ELF-1 (cell line): ENCODE measurements around the gene COA8.

Experiments
- DNase-seq: peaks from one replicate; pipeline ENCODE4 v3.0.0-alpha.2; 2016; ENCODE audit warnings: low read depth, low spot score

Gene COA8, protein sequence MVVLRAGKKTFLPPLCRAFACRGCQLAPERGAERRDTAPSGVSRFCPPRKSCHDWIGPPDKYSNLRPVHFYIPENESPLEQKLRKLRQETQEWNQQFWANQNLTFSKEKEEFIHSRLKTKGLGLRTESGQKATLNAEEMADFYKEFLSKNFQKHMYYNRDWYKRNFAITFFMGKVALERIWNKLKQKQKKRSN

DNA sequence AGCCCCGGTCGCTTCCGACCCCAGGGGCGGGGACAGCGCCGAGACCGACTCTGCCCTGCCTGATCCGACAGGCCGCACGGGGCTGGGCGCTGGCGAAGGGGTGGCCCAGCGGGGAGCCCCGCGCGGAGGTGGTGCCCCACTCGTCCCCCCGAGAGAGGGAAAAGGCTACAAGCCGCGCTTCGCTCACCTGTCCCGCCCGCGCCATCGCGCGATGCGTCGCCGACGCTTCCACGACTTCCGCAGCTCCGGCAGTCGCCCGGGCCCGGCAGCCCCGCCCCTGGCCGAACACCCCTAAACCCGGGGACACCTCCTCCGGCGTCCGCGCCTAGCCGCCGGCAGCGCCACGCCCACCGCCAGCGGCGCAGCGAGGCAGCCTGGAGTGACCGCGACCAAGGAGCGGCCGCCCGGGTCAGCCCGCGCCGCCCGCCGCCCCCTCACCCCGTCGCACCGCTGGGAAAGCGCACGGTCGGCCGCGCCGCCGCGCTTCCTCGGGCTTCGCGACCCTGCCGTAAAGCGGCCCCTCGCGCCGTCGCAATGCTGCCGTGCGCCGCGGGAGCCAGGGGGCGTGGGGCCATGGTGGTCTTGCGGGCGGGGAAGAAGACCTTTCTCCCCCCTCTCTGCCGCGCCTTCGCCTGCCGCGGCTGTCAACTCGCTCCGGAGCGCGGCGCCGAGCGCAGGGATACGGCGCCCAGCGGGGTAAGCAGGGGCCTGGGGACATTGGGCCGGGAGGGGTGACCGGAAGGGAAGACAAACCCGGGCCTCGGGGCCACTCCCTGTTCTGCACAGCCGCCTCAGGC is at the start of gene COA8, which contains the start of gene BAG5:
COA8 (plus strand) TSS at position 532 of the 797 bp plus-strand sequence; CDS start at position 574, 42 bp downstream.
BAG5 (minus strand) TSS at position 229 of the 797 bp plus-strand sequence. CDS start 1,493 bp downstream, outside the sequence.
- DNase-seq, result peak; percentile 88

DNA sequence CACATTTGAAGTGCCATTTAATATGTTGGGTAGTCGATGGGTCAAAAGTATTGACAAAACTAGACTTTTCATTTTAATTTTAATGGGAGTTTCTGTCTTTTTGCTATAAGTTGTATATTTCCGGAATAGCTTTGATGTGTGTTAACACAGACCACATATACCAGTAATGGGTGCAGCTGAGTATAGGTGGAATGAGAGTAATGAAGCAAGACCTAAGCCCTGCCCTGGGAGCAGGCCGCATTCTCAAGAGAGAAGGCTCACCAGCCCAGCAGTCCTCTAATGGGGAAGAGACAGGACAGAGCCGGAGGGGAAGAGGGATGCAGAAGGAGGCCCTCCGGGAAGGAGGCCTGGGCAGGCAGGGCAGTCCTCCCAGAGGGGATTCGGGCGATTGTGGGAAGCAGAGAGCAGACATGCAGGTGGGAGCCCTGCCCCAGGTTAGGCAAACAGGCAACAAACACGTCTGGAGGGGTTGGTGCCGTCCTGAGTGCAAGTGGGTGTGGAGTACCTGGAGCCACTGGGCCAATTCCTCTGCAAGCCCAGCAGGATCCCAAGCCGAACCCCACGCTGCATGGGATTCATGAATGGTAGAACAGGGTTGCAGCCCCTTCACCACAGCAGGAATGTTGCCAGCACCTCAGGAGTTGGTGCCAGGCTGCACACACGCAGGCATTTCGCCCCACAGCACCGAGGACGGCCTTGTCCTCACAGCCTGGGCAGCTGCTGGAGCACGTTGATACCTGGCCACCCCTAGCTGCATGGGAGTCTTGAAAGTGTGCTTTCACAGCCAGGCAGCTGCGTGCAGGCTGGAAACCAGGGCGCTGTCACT is 48.0 kb upstream of the COA8 start:
- no peak for DNase-seq

DNA sequence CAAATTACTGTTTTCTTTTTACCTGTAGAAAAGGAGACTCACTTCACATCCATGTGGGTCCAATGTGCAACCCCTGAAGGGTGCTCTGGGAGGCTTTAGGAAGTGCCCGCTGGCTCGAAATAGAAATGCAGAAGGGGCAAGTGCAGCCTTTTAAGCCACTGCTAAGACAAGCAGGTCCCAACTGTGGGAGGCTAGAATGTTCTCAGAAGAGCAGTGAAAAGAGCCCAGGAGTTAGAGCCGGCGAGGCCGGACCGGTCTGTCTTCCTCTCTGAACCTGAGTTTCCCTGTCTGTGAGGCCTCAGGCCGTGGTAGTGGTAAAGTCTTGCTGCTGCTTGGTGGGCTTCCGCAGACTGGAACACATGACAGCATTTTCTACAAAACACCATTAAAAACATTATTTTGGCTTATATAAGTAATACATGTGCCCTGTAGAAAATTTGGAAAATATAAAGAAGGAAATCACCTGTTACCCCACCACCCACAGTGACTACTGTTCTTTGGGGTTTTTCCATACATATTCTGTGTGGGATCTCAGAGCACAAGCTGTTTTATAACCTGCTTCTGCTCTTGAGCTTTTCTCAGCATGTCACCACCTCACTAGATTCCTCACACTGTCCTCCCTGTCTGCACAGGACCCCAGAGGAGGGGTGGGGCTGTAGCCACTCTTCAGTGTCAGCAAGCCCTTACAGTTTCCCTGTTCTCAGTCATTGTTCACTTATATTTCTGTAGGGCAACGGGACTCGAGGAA is 46.2 kb upstream of the COA8 start:
- peak; percentile 44 for DNase-seq

DNA sequence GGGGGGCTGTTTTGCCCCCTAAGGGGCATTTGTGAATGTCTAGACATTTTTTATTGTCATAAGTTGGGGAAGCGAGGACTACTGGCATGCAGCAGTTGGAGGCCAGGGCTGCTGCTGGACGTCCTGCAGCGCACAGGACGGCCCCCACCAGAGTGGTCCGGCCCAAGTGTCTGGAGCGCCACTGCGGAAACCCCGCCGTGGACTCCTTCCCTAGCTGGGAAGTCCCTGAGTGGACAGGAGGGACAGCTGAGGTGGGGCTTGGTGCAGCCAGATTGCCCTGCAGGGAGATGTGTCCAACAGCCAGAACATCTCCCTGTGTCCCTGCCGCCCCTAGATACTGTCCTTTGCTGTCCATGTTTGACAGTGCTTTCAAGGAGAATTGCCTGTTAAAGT is 45.6 kb upstream of the COA8 start:
- no peak for DNase-seq

DNA sequence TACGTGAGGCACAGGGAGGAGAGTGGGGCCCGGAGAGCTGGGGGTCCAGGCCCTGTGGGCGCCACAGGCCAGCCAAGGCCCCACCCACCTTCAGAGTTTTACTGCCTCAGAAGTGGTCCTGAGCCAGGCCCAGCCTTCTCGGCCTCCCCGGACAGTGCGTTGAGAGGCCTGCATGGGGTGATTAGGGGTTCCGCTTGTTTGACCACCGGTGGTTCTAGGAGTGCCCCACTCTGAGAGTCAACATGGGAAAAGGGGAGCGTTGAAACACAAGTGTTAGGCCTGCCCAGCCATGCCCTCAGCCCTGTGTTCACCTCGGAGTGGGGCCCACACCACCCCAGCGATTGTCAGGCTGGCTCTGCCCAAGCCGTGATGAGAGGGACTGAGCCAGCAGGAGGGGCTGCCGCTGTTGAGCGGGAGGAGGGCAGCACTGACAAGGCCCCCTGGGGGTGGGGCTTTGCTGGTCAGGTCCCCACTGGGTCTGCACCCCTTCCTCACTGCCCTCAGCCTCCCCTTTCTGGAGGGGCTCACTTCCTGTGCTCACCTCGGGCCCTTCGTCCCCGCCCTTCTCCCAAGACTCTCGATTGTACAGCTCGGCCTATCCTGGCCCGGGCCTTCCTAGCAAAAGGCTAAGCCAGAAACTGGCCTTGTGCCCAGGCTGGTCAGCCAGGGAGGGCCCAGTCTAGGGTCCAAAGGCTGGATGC is 44.9 kb upstream of the COA8 start:
- no peak for DNase-seq

DNA sequence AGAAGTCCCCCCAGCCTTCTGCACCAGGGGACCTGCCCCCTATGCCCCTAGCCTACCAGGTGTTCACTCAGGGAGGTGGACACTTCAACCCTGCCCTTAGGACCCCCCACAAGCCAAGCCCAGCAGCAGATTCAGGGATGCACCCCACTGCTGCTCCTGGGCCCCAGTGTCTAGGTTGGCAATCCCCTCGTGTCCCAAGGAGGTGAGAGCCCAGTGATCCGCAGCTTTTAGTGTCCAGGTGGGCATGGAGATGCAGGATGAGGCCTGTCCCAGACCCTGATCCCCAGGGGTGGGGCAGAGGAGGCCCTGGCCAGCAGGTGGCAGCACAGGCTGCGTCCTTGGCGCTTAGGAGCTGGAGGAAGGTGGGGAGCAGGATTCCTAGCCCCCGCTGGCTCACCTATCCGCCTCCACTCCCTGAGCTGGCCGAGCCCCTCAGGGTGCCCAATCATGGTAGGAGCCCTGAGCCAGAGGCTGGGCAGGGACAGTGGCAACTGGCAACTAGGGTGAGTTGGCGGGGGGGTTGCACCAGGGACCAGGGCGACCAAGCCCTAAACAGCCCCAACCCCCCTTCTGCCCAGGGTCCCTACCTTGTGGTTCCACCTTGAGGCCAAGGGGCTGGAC is 44.2 kb upstream of the COA8 start:
- DNase-seq, result peak; percentile 81

DNA sequence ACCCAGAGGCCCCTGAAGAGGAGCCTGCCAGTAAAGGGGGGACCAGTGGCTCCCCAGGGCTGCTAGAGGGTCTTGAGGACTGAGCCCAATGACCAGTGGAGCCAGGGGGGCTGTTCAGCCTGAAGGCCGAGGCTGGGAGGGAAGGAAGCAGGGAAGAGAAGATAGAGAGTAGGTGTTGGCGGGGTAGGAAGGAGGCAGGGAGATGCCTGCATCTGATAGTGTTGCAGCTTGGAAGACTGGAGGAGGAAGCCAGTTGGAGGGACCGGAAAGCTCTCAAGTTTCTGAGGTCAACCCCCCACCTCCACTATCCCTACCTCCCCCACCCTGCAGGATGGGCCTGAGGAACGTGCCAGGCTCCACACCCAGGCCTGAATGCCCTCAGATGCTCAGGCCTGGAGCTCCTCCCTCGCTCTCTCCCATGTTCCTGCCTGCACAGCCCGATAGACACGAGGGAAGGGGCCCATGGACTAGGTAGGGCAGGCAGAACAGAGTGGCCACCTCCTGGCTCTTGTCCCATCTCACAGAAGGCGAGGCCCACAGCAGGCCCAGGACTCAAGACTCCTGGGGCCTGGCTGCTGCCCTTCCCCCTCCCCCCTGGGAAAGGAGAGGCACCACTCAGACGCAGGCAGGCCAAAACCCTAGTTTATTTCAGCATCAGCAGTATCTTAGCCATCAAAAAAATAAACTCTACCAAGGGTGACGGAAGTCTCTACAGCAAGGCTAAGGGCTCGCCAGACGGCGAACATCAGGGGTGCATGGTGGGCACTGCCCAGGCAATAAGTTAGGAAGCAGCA is 43.5 kb upstream of the COA8 start:
- peak; percentile 30 for DNase-seq

DNA sequence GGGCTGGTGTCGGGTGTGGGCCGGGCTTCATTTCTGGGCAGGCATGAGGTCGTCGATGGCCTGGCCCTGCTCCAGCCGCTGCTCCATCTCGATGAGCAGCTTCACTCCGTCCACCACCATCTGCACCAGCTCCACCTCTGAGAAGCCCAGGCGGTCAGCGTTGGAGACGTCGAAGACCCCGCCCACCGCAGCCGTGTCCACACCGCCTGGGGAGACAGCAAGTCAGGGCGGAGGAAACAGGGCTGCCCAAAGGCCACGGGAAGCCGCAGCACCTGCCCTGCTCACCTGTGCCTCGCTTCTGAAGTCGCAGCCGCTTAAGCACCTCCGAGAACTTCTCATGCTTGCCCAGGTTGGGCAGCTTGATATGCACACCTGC is 42.9 kb upstream of the COA8 start:
- DNase-seq, result peak; percentile 31

DNA sequence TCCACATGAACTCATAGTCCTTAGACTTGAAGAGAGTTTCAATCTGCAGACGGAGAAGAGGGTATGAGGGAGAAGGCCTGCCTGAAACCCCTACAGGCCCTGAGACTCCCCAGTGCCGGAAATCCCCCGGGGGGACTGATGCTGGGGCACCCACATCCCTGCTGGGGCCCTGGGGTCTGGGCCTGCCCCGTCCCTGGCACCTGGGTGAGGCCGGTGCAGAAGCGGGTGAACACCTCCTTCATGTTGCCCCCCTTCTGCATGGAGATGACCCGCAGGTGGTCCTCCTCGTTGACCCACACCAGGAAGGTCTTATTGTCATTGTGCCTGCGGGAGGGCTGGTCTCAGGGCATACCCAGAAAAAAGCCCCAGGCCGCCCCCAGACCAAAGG is 42.5 kb upstream of the COA8 start:
- DNase-seq, result no peak

DNA sequence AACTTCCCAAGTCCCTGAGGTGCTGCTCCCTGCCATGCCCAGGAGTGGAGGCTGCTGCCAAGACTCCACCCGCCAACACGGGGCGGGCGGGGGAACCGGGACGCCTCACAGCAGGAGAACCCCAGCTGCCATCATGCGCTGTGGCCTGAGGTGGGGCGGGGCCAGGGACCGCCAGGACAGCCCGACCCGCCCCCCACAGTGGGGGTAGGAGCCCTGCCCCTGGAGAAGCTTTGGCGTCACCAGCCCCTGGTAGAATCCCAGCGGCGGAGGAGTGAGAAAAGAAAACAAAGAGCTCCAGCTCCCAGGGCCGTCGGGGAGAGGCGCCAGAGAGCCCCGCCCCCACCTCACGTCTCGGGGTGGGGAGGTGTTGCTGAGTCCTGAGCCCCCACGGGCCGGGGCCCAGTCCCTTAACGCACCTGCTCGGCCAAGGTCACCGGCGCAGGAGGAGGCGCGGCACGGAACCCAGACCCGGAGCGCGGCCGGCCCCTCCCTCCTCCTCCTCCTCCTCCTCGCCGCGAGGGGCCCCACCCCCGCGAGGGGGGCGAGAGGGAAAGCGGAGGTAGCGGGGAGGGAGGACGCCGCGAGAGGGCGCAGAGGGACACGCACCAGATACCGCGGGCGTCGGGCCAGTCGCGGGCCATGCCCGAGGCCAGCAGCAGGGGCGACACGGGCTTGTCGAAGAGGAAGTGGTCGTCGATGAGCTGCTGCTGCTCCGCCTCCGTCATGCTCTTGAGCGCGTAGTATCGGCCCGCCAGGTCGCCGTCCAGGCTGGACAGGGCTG is 41.9 kb upstream of the COA8 start:
- peak; percentile 88 for DNase-seq

DNA sequence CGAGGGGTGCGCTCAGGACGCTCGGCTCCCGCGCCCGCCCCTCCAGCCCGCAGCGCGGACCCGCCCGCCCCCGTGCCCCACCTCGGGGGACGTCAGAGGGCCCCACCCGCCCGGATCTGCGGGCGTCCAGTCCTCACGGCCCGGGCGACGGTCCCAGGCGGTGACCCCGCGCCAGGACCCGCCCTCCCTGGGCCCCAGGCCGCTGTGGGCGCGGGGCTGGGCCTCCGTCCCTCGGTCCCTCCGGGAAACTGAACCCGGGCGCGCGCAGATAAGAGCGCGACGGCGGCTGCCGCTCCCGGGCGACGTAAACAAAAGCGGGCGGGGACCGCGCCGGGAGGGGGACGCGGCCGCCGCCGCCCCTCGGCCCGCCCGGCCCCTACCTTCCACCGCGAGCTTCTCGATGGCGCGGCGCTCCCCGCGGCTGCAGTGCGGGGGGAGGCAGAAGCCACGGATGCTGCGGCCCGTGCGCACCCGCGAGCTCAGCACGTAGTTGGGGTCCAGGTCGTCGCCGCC is 41.3 kb upstream of the COA8 start:
- no peak for DNase-seq

DNA sequence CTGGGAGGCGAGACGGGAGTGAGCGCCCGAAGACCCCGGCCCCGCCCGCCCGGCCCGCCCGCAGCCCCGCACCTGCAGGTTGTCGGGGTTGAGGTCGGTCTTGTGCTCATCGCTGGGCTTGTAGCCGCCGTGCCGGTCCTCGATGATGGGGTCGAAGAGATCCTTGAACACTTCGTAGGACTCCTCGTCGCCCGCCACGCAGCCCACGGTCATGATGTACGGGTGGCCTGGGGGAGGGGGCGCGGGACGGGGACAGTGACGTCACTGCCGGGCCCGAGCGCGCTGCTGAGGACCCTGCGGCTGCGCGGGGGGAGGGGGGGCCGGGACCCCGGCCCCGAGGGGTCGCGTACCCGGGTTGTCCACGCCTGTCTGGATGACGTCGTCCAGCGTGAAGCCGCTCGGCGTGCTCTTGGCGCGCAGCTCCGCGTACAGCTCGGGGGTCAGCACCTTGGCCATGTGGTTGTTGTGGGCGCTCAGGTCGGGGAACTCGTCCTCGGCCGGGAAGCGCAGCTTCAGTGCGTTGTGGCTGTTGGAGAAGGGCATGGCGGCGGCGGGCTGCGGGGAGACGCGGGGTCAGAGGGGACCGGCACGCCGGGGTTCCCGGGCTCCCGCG is 40.7 kb upstream of the COA8 start:
- DNase-seq, result no peak

DNA sequence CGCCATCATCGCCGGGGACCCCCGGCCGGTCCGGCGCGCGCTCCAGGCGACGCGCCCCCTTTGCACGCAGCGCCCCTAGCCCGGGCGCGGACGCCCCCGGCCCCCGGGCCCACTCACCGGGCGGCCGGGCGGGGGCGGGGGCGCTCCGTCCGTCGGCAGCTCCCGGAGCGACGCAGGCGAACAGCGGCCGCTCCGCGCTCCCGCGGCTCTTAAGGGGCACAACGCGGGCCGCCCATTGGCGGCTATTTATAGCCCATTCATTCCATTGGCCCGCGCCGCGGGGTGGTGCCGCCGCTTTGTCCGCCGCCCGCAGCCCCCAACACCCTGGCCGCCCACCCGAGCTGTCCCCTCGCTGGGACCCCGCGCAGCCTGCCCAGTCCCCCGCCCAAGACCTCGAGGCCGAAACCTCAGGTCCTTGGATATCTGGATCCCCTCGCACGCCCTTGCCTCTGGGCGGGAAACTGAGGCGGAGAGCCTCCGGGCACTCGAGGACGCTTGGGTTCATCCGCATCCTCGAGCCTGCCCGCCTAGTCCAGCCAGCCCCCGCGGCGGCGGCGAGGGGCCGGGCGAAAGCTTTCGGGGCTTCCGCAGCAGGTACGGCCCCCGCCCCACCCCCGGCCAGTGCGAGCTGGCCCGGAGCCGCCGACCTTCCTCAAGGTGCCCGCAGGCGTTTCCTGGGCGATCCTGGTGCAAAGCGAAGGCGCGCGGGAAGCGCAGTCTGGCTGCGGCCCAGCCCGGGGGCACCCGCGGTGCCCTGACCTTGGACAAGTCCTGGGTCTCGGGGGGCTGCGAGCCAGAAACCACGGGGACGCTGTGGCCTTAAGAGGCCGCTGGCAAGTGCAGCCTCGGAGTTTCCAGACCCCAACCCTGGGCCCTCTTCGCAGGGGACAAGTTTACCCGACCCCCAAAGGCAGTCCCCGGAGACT is 39.8 kb upstream of the COA8 start, which contains the start of gene CKB:
CKB (minus strand) TSS at position 182 of the 926 bp plus-strand sequence. CDS start 337 bp downstream, outside the sequence.
- DNase-seq, result peak; percentile 81

DNA sequence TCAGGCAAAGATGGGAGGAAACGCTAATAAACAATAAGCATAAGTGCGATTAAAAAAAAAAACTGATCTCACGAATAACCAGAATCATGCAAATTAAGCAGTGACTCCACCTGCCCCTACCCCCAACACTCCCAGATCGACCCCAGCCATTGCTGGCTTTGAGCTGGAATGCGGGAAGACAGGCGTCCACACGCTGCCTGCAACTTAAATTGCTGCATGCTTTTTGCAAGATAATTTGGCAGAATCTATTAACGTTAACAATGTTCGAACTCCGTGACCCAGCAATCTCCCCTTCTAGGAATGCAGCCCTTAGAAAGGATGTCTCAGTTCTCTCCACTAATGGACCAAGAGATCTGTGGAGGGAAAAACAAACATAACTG is 39.2 kb upstream of the COA8 start:
- DNase-seq, result no peak

DNA sequence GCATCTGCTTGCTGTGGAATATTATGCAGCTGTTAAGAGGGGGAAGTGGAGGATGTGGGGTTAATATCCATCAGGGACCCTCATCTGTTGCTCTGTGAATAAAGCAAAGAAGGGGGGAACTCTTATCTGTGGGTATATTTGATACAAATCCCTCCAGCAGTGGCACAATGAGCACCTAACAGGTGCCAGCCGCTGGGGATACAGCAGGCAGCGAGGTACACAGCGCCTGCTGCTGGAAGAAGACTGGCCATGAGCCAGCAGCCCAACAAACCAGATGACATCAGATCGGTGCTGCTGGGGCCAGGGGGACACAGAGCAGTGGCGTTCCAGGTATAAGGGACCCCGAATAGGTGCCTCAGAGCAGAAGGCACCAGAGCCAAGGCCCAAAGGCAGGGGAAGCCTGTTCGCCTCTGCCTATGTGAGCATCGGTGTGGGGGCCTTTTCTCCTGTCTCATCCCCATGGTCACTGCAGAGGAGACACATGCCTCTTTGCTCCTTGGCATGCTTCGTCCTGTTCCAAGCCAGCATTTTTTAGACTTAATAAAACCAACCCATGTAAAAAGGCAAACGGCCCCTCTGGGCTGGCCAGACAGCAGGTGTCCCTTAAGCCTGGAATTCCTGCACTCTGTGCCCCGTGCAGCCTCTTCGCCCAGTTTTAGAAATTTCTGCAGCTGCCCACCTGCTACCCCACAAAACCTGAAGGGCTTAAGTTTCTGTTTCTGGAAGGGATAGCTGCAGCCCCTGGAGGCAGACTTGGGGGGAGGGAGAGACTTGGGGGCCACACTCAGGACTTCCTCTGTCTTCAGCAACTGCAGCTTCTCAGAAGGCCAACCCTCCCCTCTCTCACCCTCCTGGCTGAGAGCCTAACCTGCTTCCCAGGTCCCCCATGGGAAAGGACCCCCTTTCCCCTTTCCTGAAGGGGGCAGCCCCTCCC is 38.5 kb upstream of the COA8 start:
- no peak for DNase-seq
